Uterus (tissue), 2 donors: Measurements from ENCODE around the gene RABGAP1L.

Source experiments
- CTCF ChIP-seq, 4 experiments: fragments of 200-600 bp in 2 of 4; fragments of 450-650 bp in 2 of 4; sonication (generic) in 2 of 4; IDR thresholded peaks; one replicate each; pipeline ENCODE4 v1.5.1; 2016 to 2019; ENCODE audit warnings: antibody characterized with exemption in 4 of 4, mild to moderate bottlenecking in 2 of 4, moderate library complexity in 1 of 4
- POLR2A ChIP-seq, 2 donors: fragments of 450-650 bp; IDR thresholded peaks; one replicate each; pipeline ENCODE4 v1.6.1; 2016; ENCODE audit warnings: antibody characterized with exemption in 2 of 2, mild to moderate bottlenecking in 1 of 2, moderate library complexity in 1 of 2

GRCh38 chr1:174153085-174153824, 6.1 kb upstream of the RABGAP1L start:
- TF ChIP-seq POLR2A (IDR thresholded peaks at IDR 0.05): no peak
- no peak for TF ChIP-seq CTCF (IDR thresholded peaks at IDR 0.05)
